NCI-H345 treated with DMSO at 0.1 percent for 48 hours (cell line): Measurements from ENCODE around the gene SDC3.
"Not testable (repeated sequence)": the region's sequence is repeated elsewhere in the genome, so short reads cannot be mapped to it uniquely, and the experiment has no call there.

Source experiments
- DNase-seq: peaks from one replicate; lab custom pipeline; 2025; ENCODE audit not compliant: unreplicated experiment; lab: John Stamatoyannopoulos, UW

Gene SDC3, protein sequence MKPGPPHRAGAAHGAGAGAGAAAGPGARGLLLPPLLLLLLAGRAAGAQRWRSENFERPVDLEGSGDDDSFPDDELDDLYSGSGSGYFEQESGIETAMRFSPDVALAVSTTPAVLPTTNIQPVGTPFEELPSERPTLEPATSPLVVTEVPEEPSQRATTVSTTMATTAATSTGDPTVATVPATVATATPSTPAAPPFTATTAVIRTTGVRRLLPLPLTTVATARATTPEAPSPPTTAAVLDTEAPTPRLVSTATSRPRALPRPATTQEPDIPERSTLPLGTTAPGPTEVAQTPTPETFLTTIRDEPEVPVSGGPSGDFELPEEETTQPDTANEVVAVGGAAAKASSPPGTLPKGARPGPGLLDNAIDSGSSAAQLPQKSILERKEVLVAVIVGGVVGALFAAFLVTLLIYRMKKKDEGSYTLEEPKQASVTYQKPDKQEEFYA

GRCh38 chr1:30908696-30909364 is at the start of gene SDC3:
Gene SDC3 (minus strand): TSS chr1:30908758. CDS start chr1:30908586, 172 bp downstream.
- DNase-seq, result no peak

- DNase-seq, result no peak
Observed at GRCh38 chr1:30957560-30958222, 49.1 kb upstream of the SDC3 start.

- no peak for DNase-seq
Observed at GRCh38 chr1:30955448-30956015, 47.0 kb upstream of the SDC3 start.

GRCh38 chr1:30953685-30954084 is 45.1 kb upstream of the SDC3 start:
- DNase-seq, result no peak

GRCh38 chr1:30952098-30952497 is 43.5 kb upstream of the SDC3 start:
- DNase-seq, result no peak

- no peak for DNase-seq
Observed at GRCh38 chr1:30950700-30951099, 42.1 kb upstream of the SDC3 start.

- DNase-seq, result no peak
Observed at GRCh38 chr1:30950053-30950452, 41.5 kb upstream of the SDC3 start.

GRCh38 chr1:30949487-30949838 is 40.9 kb upstream of the SDC3 start:
- DNase-seq, result not testable (repeated sequence)

- DNase-seq, result not testable (repeated sequence)
Observed at GRCh38 chr1:30948813-30949486, 40.4 kb upstream of the SDC3 start.

DNA sequence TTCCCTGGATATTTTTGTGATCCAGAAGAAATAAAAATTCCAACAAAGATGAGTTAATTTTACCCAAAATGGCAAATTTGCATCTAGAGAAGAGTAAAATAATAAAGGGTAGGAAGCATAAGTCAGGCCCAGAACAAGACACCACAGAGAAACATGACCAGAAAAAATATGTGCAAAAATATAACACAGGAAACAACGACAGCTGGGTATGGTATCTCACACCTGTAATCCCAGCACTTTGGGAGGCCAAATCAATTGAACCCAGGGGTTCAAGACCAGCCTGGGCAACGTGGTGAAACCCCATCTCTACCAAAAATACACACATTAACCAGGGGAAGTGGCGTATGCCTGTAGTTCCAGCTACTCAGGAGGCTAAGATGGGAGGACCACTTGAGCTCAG is 39.7 kb upstream of the SDC3 start:
- no peak for DNase-seq

DNA sequence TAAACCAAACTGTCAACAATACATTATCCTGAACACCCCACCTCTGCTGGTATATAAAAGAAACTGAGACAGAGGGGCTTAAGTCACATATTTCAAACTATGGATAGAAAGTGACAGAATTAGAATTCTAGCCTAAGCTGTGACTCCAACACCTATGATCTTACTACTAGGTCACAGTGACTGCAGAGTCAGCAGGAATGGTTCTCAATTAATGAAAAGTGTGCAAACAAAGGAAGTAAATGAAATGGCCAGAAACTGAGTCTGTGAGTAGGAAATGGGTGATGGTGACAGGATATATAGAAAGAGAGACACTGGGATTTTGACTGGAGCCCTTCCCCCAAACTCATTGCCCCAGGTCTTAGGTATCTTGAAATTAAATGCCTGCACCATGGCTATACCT is 38.7 kb upstream of the SDC3 start:
- no peak for DNase-seq

DNA sequence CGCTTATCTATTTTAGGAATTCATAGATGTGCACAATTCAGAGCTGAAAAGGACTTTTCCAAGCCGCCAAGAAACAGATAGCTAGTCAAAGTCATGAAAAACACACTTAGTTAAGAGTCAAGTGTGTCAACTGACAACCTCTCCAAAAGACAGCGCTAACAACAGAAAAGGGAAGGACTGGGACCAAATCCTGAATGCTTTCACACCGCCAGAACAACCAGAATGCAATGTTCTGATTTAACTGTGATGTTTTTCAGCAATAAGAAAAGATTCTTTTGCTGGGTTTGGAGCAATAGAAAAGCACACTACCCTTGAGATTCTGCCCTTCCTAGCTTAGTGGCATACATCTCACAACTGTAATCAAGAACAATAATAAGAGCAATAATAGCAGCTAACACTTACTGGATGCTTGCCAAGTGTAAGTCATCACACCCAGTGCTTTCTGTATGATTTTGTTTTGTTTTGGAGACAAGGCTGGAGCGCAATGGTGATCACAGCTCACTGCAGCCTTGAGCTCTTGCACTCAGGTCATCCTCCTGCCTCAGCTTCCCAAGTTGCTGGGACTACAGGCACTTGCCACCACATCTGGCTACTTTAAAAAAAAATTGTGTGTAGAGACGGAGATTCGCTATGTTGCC is 33.9 kb upstream of the SDC3 start:
- DNase-seq, result peak; percentile 9

GRCh38 chr1:30940541-30940940 is 32.0 kb upstream of the SDC3 start:
- no peak for DNase-seq

GRCh38 chr1:30936541-30937171 is 28.1 kb upstream of the SDC3 start:
- no peak for DNase-seq

DNA sequence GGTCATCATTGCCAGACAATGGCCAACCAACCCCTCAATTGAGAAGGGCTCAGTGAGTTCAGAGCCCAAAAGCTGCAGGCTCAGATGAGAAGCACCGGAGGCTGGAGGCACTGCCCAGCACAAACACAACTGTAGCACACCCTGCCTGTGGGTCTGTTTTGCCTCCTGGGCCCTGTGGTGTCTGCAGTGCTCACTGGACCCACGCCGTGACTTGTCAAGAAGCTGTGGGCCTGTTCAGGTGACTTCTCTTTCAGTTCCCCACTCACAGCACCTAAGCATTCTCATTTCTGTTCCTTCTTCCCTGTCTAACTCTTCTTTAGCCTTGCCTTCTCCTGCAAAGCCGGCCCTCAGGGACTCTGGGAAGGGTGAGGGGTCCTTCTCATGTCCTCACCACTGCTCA is 27.2 kb upstream of the SDC3 start:
- DNase-seq, result not testable (repeated sequence)

DNA sequence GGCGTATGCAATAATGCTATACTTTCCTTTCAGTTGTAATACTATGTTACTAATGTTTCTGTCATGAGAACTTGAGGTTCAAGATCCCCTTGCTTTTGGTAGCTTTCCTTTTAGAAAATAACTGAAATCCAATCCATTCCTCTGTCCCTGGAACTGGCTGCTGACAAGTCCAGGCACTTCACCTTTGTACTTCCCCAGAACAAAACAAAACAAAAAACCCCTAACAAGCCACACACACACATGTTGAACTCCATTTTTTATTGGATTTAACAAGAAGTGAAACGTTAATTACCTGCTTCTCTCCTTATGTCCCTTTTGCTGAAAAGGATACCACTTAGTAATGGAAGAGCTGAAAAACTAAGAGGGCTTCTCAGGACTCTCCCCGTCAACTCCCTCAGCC is 26.1 kb upstream of the SDC3 start:
- DNase-seq, result no peak

DNA sequence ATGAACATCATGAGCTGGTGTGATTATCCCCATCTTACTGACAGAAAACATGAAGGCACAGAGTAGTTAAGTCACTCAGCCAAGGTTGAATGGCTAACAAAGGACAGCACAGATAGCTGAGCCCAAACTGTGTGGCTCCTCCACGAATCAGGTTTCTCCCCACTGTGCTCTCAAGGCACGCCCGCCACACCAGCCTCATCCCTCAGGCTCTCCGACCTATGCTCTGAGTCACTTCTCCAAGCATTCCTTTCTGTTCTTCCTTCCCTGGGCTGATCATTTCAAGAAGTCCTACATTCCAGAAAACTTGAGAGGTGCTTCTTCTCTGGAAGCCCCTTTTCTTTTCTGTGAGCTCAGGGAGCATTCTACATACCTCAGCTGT is 25.3 kb upstream of the SDC3 start:
- DNase-seq, result no peak

DNA sequence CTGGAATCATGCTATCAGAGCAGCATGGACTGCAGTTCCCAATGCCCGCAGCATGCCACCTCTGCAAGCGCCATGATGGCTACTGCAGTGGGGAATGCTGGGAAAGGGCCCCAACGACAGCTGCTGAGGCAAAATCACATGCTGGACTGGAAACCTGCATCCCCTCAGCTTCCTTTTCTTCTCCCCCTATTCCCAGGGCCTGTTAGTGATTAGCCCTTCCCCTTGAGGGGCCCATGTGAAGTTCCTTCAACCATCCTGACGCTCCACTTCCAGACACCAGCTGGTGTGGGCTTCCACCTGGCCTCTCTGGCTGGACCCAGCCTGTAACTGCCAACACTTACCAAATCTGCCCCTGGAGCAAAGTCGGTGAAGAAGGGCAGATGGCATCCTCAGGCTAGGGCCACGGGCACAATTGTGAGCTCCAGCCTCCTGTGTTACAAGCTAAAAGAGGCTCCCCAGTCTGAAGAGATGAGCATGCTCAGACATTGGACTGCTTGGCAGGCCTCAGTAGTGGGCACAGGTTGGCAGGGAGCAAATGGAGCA is 22.1 kb upstream of the SDC3 start:
- DNase-seq, result no peak

DNA sequence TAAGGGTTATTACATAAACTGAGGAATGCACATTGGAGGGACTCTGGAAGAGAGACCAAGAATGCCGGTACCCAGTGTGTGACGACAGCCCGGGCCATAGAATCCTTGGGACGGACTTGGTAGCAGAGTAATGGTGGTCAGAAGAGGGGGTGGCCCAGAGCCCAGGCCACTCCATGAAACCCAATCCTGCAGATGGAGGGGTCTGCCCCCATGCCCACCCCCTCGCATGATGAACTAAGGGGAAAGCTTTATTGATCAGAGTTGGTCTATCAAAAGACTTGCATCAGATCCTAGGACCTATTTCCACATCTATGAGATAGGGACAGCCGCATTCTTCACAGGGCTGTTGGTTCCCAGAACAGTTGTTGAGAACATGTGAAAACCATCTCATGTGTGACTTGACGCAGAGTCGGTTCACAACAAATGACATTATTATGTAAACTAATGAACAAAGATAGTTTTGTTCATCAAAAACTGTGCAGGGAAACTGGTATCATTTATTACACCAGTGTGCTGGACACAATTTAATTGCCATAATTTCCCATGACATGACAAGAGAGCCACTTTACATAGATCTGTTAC is 21.5 kb upstream of the SDC3 start:
- no peak for DNase-seq
